ENCODE data around the gene USH1C.

The USH1C gene

DNA sequence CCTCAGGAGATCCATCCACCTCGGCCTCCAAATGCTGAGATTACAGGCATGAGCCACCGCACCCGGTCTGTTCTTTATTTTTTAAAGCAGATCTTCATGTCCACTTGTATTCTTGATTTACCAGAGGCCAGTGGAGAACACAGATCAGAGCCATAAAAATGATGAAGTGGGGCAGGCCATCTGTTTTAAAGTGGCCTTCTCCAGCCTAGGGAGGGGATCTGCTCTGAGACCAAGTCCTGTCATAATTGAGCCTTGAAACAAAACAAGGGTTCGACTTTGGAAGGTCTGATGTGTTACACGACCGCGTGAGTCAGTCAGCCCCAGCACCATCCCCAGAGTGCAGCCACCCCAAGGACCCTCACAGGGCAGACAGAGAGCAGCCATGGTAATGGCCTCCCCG is 95.1 kb downstream of the USH1C start:
- H3K4me3 ChIP-seq (replicated peaks; ENCODE audit: low read depth, low read length), result no peak overlapping the region
- no peak for DNase-seq (ENCODE audit: extremely low read depth, low read depth)
- TF ChIP-seq, protein P1, sequence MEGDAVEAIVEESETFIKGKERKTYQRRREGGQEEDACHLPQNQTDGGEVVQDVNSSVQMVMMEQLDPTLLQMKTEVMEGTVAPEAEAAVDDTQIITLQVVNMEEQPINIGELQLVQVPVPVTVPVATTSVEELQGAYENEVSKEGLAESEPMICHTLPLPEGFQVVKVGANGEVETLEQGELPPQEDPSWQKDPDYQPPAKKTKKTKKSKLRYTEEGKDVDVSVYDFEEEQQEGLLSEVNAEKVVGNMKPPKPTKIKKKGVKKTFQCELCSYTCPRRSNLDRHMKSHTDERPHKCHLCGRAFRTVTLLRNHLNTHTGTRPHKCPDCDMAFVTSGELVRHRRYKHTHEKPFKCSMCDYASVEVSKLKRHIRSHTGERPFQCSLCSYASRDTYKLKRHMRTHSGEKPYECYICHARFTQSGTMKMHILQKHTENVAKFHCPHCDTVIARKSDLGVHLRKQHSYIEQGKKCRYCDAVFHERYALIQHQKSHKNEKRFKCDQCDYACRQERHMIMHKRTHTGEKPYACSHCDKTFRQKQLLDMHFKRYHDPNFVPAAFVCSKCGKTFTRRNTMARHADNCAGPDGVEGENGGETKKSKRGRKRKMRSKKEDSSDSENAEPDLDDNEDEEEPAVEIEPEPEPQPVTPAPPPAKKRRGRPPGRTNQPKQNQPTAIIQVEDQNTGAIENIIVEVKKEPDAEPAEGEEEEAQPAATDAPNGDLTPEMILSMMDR (IDR thresholded peaks at IDR 0.05; ENCODE audit: low read depth, low read length, missing control alignments), result no peak

DNA sequence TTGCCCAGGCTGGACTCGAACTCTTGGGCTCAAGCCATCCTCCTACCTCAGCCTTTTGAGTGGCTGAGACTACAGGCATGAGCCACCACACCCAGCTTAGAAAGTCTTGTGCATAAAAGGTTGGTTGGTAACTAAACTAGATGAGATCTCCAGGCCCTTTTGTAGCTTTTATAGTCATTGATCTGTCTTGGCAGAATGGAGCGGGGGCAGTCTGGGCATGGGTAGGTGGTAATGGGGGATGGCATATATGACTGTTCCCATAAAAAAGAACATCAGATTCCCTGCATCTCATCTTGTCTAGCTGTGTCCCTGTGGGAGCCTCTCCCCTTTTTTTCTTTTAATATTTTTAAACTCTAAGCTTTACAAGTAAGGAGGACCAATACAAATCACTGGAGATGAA is 97.7 kb downstream of the USH1C start:
- H3K4me3 ChIP-seq (replicated peaks; ENCODE audit: low read depth, low read length), result no peak overlapping the region
- TF ChIP-seq, protein P1 (IDR thresholded peaks at IDR 0.05; ENCODE audit: low read depth, low read length, missing control alignments), result no peak
- no peak for DNase-seq (ENCODE audit: extremely low read depth, low read depth)

DNA sequence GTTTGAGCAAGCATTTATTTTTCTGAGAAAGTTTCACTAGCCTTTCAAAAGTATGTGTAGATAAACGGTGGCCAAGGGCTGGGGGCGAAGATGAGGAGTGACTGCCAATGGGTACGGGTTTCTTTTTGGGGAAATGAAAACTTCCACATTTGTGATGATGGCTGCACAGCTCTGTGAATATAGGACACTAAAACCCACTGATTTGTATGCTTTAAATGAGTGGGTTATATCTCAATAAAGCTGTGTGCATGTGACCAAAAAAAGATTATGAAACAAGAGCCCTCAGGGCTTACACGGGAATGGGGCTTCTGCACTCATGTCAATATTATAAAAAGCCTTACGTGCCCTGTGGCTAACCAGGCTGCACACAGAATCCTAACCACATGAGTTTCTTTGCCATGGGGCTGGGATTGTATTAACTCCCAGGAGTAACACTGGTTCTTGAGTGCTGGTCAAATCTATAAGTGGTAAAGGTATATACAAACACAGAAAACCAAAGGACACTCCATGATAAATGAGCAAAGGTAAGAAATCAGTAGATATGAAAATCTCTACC is 98.9 kb downstream of the USH1C start:
- TF ChIP-seq, protein P1 (IDR thresholded peaks at IDR 0.05; ENCODE audit: low read depth, low read length, missing control alignments), result no peak
- DNase-seq (ENCODE audit: extremely low read depth, low read depth), result no peak
- H3K4me3 ChIP-seq (replicated peaks; ENCODE audit: low read depth, low read length), result no peak overlapping the region

DNA sequence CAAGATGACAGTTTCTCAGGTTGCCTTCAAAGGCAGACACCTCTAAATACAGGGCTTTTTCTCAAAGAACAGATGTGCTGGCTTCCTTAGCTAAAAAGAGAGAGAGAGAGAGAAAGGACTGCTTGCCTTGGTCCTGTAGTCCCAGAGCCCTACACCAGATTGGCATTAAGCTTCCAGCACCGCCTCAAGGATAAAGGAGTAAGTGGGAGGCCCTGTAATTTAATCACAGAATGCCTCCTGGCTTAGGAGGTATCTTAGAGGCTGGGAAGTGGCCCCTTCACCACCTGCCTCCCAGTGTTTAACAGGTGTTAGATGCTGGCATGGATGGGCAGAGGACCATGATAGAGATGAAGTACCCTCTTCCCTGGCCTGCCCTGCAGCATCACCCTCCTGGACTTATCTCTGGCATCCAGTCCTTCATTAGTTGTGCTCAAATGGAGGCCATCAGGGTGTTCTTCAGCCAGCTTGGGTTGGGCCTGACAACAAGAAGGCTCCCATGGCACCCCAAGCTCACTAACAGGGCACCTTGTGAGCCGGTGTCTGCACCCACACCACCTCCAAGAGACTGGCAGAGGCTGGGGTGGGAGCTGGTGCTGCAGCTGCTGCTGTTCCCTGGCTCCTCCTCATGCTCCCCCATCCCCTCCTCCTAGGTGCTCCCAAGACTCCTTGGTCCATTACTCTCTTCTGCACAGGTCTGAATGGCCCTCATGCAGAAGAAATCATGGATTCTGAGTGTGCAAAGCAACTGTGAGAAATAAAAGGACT is 100.1 kb downstream of the USH1C start:
- TF ChIP-seq, protein P1 (IDR thresholded peaks at IDR 0.05; ENCODE audit: low read depth, low read length, missing control alignments), result no peak
- H3K4me3 ChIP-seq (replicated peaks; ENCODE audit: low read depth, low read length), result no peak overlapping the region
- no peak for DNase-seq (ENCODE audit: extremely low read depth, low read depth)
